Panc1 (cell line): ENCODE data around the gene OR1M1. TPM values are rescaled to one million over a fixed set of nuclear protein-coding genes. Genes with fewer than 3 reads are reported as not detected.

Experiments used
- ATAC-seq: fragments of 200-7000 bp; cut with Tn5 transposase; 2 replicates; pipeline ENCODE4 v1.9.1; 2020; ENCODE audit warnings: mild to moderate bottlenecking, moderate library complexity
- BruUV-seq: library from RNA; stranded (reverse); fragments of 400-500 nt; replicated peaks from 2 replicates; lab custom pipeline; 2021; lab: Mats Ljungman, UMichigan
- CTCF ChIA-PET: fragments of 300-600 bp; sonication (Branson Sonifier 250); formaldehyde crosslinking; loops from one replicate; lab custom pipeline; 2022; ENCODE audit warnings: antibody characterized with exemption; lab: Charles Lee
- POLR2A ChIA-PET: fragments of 300-600 bp; sonication (Branson Sonifier 250); formaldehyde crosslinking; loops from one replicate; lab custom pipeline; 2022; ENCODE audit warnings: antibody characterized with exemption; lab: Charles Lee
- DNase-seq: peaks from one replicate; pipeline ENCODE4 v3.0.0-alpha.2; 2010; ENCODE audit warnings: low read depth, low spot score
- H3K27ac ChIP-seq: 2 replicates; pipeline ENCODE4 v1.5.1; 2011; ENCODE audit warnings: mild to moderate bottlenecking, low read length, inconsistent platforms
- H3K27me3 ChIP-seq: fragments of 200-500 bp; sonication (Bioruptor generic); 2 replicates; pipeline ENCODE4 v1.6.0; 2014; ENCODE audit warnings: low read length, inconsistent platforms; ENCODE audit not compliant: control insufficient read depth, insufficient read depth
- H3K36me3 ChIP-seq: fragments of 200-500 bp; sonication (Bioruptor generic); 2 replicates; pipeline ENCODE4 v1.5.1; 2014; ENCODE audit warnings: inconsistent platforms, mild to moderate bottlenecking, low read length, moderate library complexity; ENCODE audit not compliant: control insufficient read depth, insufficient read depth
- H3K4me1 ChIP-seq: 2 replicates; pipeline ENCODE4 v1.5.1; 2011; ENCODE audit warnings: inconsistent platforms, mild to moderate bottlenecking, low read length, moderate library complexity; ENCODE audit not compliant: control insufficient read depth, insufficient read depth
- H3K4me3 ChIP-seq, 2 experiments: 2 replicates each; pipeline ENCODE4 v1.5.1; 2011 to 2012; ENCODE audit warnings: low read depth in 2 of 2, low read length in 2 of 2, mild to moderate bottlenecking in 2 of 2, inconsistent platforms in 1 of 2, moderate library complexity in 1 of 2
- H3K9me3 ChIP-seq: fragments of 200-500 bp; sonication (Bioruptor generic); 2 replicates; pipeline ENCODE4 v1.5.1; 2014; ENCODE audit warnings: low read depth, mild to moderate bottlenecking, inconsistent platforms, low read length, moderate library complexity; ENCODE audit not compliant: control insufficient read depth, insufficient read depth
- CTCF ChIP-seq: fragments of 450-650 bp; IDR thresholded peaks from 2 replicates; pipeline ENCODE4 v1.5.1; 2017; ENCODE audit warnings: mild to moderate bottlenecking
- POLR2AphosphoS5 ChIP-seq: IDR thresholded peaks from 2 replicates; pipeline ENCODE4 v1.6.1; 2012; ENCODE audit warnings: mild to moderate bottlenecking, low read depth, low read length, moderate library complexity
- REST ChIP-seq, 2 experiments: IDR thresholded peaks; 2 replicates each; pipeline ENCODE4 v1.6.1; 2011 to 2012; ENCODE audit warnings: low read depth in 2 of 2, control low read depth in 1 of 2, low read length in 1 of 2, mild to moderate bottlenecking in 1 of 2, moderate library complexity in 1 of 2; ENCODE audit not compliant: insufficient read depth in 1 of 2
- SIN3A ChIP-seq: IDR thresholded peaks from 2 replicates; pipeline ENCODE4 v1.6.1; 2012; ENCODE audit warnings: low read depth, mild to moderate bottlenecking, low read length, moderate library complexity, borderline replicate concordance; ENCODE audit not compliant: insufficient read depth
- TCF7L2 ChIP-seq: IDR thresholded peaks from 2 replicates; pipeline ENCODE4 v1.6.1; 2011; ENCODE audit warnings: mild to moderate bottlenecking, low read depth, low read length, inconsistent platforms
- in situ Hi-C: cut with HindIII; loops from 2 replicates; pipeline ENCODE4 v1.10.0; 2016; ENCODE audit warnings: low sequenced_read_pairs, low pct_unique_long_range_greater_than_20kb
- intact Hi-C: fragments of 100-400 bp; cut with micrococcal nuclease; formaldehyde crosslinking; loops from one replicate; pipeline ENCODE4 v1.10.0; 2022; ENCODE audit not compliant: unreplicated experiment
- total RNA-seq: library from RNA; stranded (reverse); gene quantifications from one replicate; pipeline ENCODE4 v1.2.1, GENCODE V29; 2021; ENCODE audit not compliant: unreplicated experiment

Gene OR1M1
- total RNA-seq, 1 experiment from 2014 or later: not detected

- TF ChIP-seq REST (IDR thresholded peaks at IDR 0.05; ENCODE audit: insufficient read depth in 1 of 2, low read depth in 2 of 2, low read length in 1 of 2) (no peak), CTCF (no peak), POLR2AphosphoS5 (no peak), TCF7L2 (no peak), SIN3A (no peak)
- in situ Hi-C loops (no loop called here), intact Hi-C loops (loop anchor here (10.0 kb wide), 2 partner anchors 259 to 419 kb away; no protein-coding TSS in a partner anchor)
- BruUV-seq: no TSS peak
- no peaks in the 10 kb centered on the region for H3K27me3 ChIP-seq
- ATAC-seq: no peak
- H3K27ac ChIP-seq: peak overlapping the region; percentile 95
- ChIA-PET POLR2A (interaction anchor here (0.7 kb wide), 1 partner anchor 492 kb away, joined by 4 read pairs; no protein-coding TSS in a partner anchor), CTCF (interaction anchor here (0.6 to 0.7 kb wide), 2 partner anchors 31 to 64 kb away, joined by 3 read pairs; no protein-coding TSS in a partner anchor)
- DNase-seq: no peak
- H3K36me3 ChIP-seq: no peaks in the 10 kb centered on the region
- peaks cover 35% of the 10 kb centered on the region for H3K4me1 ChIP-seq
- H3K9me3 ChIP-seq: no peaks in the 10 kb centered on the region
- no peak overlapping the region for H3K4me3 ChIP-seq
Observed at GRCh38 chr19:9073806-9074205, 13.1 kb upstream of the OR1M1 start.

GRCh38 chr19:9075064-9075949, 11.6 kb upstream of the OR1M1 start:
- H3K9me3 ChIP-seq: no peaks in the 10 kb centered on the region
- H3K4me3 ChIP-seq: no peak overlapping the region
- H3K27ac ChIP-seq: peak overlapping the region; percentile 95
- ChIA-PET CTCF (interaction anchor here (0.6 to 1.2 kb wide), 2 partner anchors 459 to 494 kb away, joined by 3 to 9 read pairs; no protein-coding TSS in a partner anchor), POLR2A (interaction anchor here (0.8 kb wide), 1 partner anchor 21 kb away, joined by 3 read pairs; no protein-coding TSS in a partner anchor)
- no peaks in the 10 kb centered on the region for H3K36me3 ChIP-seq
- DNase-seq (peak; percentile 78), ATAC-seq (peak; percentile 95)
- in situ Hi-C loops: no loop called here
- H3K4me1 ChIP-seq: peaks cover 31% of the 10 kb centered on the region
- intact Hi-C loops: loop anchor here (10.0 kb wide), 2 partner anchors 261 to 421 kb away; no protein-coding TSS in a partner anchor
- H3K27me3 ChIP-seq: no peaks in the 10 kb centered on the region
- TF ChIP-seq SIN3A (0 out of 2 replicates have a peak, but pooled peaks have one; percentile 43), POLR2AphosphoS5 (peak; percentile 88), CTCF (no peak), REST (IDR thresholded peaks at IDR 0.05; ENCODE audit: insufficient read depth in 1 of 2, low read depth in 2 of 2, low read length in 1 of 2) (0 out of 4 replicates have a peak, but pooled peaks of 1 of the 2 experiments have one; percentile 29), TCF7L2 (peak; percentile 98)
- BruUV-seq: no TSS peak
